ENCODE results near the gene KHK.
A peak's percentile ranks its signal among the peaks of the same experiment; 100 is the strongest.

The KHK gene

GRCh38 chr2:27050996-27051901, 35.3 kb upstream of the KHK start, which contains the start of gene AGBL5 (continued):
- TF ChIP-seq ZXDB (tag by site-specific recombination; IDR thresholded peaks at IDR 0.05) (peak; percentile 86), ZNF585B (tag by site-specific recombination; IDR thresholded peaks at IDR 0.05) (0 out of 2 replicates have a peak, but pooled peaks have one; percentile 13), ZNF223 (tag by site-specific recombination; IDR thresholded peaks at IDR 0.05) (no peak), ZNF426 (tag by site-specific recombination; IDR thresholded peaks at IDR 0.05) (no peak), ELK4 (IDR thresholded peaks at IDR 0.05; ENCODE audit: borderline replicate concordance, low read depth, low read length) (no peak), KLF10 (tag by site-specific recombination; IDR thresholded peaks at IDR 0.05) (no peak; the same call in 1 of the 2 replicates), ZBTB44 (tag by site-specific recombination; IDR thresholded peaks at IDR 0.05) (no peak), BCL6B (tag by site-specific recombination; IDR thresholded peaks at IDR 0.05) (no peak), ZNF449 (tag by site-specific recombination; IDR thresholded peaks at IDR 0.05) (peak; percentile 24; the same call in 1 of the 2 replicates), ZNF488 (tag by site-specific recombination; IDR thresholded peaks at IDR 0.05) (no peak), ZNF513 (tag by site-specific recombination; IDR thresholded peaks at IDR 0.05) (peak; percentile 49; the same call in 1 of the 2 replicates), ZNF76 (tag by site-specific recombination; IDR thresholded peaks at IDR 0.05; ENCODE audit: borderline replicate concordance, low read depth) (peak; percentile 15; the same call in 1 of the 2 replicates), ZNF521 (tag by site-specific recombination; IDR thresholded peaks at IDR 0.05) (no peak), ZNF292 (tag by site-specific recombination; IDR thresholded peaks at IDR 0.05; ENCODE audit: borderline replicate concordance, low read depth) (no peak), ZNF670 (tag by site-specific recombination; IDR thresholded peaks at IDR 0.05; ENCODE audit: low read depth) (no peak), ZFP3 (tag by site-specific recombination; IDR thresholded peaks at IDR 0.05; ENCODE audit: low read depth) (no peak; the same call in 1 of the 2 replicates), ZNF184 (tag by site-specific recombination; IDR thresholded peaks at IDR 0.05) (0 out of 2 replicates have a peak, but pooled peaks have one; percentile 39), ZNF837 (tag by site-specific recombination; IDR thresholded peaks at IDR 0.05) (no peak), ZNF140 (tag by site-specific recombination; IDR thresholded peaks at IDR 0.05) (no peak), YY1 (tag by site-specific recombination; IDR thresholded peaks at IDR 0.05) (0 out of 2 replicates have a peak, but pooled peaks have one; percentile 55), GLI4 (tag by site-specific recombination; IDR thresholded peaks at IDR 0.05) (no peak), ZSCAN4 (tag by site-specific recombination; IDR thresholded peaks at IDR 0.05) (no peak), ZNF324 (tag by site-specific recombination; IDR thresholded peaks at IDR 0.05) (peak; percentile 26; the same call in 1 of the 2 replicates), KLF8 (tag by site-specific recombination; IDR thresholded peaks at IDR 0.05) (peak; percentile 53), ZBTB7A (tag by site-specific recombination; IDR thresholded peaks at IDR 0.05; ENCODE audit: low read depth) (0 out of 2 replicates have a peak, but pooled peaks have one; percentile 53), ZIC2 (tag by site-specific recombination; IDR thresholded peaks at IDR 0.05) (no peak), ZEB2 (tag by site-specific recombination; IDR thresholded peaks at IDR 0.05) (peak; percentile 96)
